Pancreas (tissue), 10 donors: ENCODE data around the gene GLS. TPM values are rescaled to one million over a fixed set of nuclear protein-coding genes. Genes with fewer than 3 reads are reported as not detected.

Source experiments
- ATAC-seq, 4 donors: fragments of 200-7000 bp; cut with Tn5 transposase; one replicate each; pipeline versions ENCODE4 v1.8.0 to v1.9.1; 2020; ENCODE audit warnings: mild to moderate bottlenecking in 4 of 4, moderate library complexity in 4 of 4
- DNase-seq, 6 donors: peaks; one replicate each; pipeline ENCODE4 v3.0.0-alpha.2; 2020
- FAIRE-seq: peaks from 2 replicates; lab custom pipeline; 2012; peaks lifted over from hg19 to GRCh38; lab: Jason Lieb, UNC
- H3K27ac ChIP-seq, 4 donors: fragments of 200-600 bp; sonication (generic); 1 replicate in 3 of 4; 2 replicates in 1 of 4; pipeline versions ENCODE4 v1.5.0 to v1.8.0; 2020
- H3K27me3 ChIP-seq, 4 donors: fragments of 200-600 bp; one replicate each; pipeline ENCODE4 v1.8.0; 2021
- H3K36me3 ChIP-seq, 3 donors: fragments of 200-600 bp; sonication (generic) in 1 of 3; one replicate each; pipeline versions ENCODE4 v1.5.0 to v1.8.0; 2020 to 2021
- H3K4me1 ChIP-seq, 3 donors: fragments of 200-600 bp; one replicate each; pipeline ENCODE4 v1.8.0; 2021
- H3K4me3 ChIP-seq, 4 donors: fragments of 200-600 bp; sonication (generic) in 2 of 4; one replicate each; pipeline versions ENCODE4 v1.5.0 to v1.8.0; 2020 to 2021
- H3K9me3 ChIP-seq, 4 donors: fragments of 200-600 bp; one replicate each; pipeline ENCODE4 v1.8.0; 2021
- CTCF ChIP-seq, 4 donors: fragments of 200-600 bp; sonication (generic) in 3 of 4; IDR thresholded peaks; one replicate each; pipeline versions ENCODE4 v1.5.0 to v1.8.0; 2021; ENCODE audit warnings: antibody characterized with exemption in 4 of 4
- WGBS, 2 donors: extraction: QIAGEN DNeasy Blood & Tissue Kit; methylation state at CpG; one replicate each; pipeline ENCODE4 v1.1.7; 2013; 5-methylcytosine and 5-hydroxymethylcytosine counted together
- intact Hi-C, 3 donors: fragments of 100-400 bp; cut with DNase I; formaldehyde crosslinking; loops; one replicate each; pipeline versions ENCODE4 v1.11.1 to v1.14.2; 2022
- polyA plus RNA-seq, 2 donors: library from polyadenylated mRNA; stranded (reverse); fragments of 200-250 nt; gene quantifications; one replicate each; pipeline ENCODE4 v1.2.3, GENCODE V29; 2013
- total RNA-seq, 6 donors: library from RNA; stranded (reverse); fragmentation: NEBNext Ultra II Directional in 4 of 6; extraction: Animal tissue kit (Norgen Biotek cat#: 25700) in 4 of 6; gene quantifications; one replicate each; pipeline versions ENCODE4 v1.2.1 to v1.2.4, GENCODE V29; 2021 to 2023
- donor health status: healthy with polysubstance abuse.
- donor health status: DM: no; HTN: no; CAD: no; lungs with moderate emphysema.
- donor health status: DM: no; HTN: no; CAD: no.
- donor health status: control.
- donor health status: control.
- donor health status: Bipolar disorder and iron deficiency.
- donor health status: DM: yes; HTN: yes; CAD: no.
- donor health status: DM: no; HTN: no; CAD: no.
- donor health status: DM: no; HTN: no; CAD: no.
- donor health status: DM: yes; HTN: yes; CAD: no.

GLS gene
- total and polyA plus RNA-seq, 8 donors = 20.5 to 84.4 (median 51.6) TPM

DNA sequence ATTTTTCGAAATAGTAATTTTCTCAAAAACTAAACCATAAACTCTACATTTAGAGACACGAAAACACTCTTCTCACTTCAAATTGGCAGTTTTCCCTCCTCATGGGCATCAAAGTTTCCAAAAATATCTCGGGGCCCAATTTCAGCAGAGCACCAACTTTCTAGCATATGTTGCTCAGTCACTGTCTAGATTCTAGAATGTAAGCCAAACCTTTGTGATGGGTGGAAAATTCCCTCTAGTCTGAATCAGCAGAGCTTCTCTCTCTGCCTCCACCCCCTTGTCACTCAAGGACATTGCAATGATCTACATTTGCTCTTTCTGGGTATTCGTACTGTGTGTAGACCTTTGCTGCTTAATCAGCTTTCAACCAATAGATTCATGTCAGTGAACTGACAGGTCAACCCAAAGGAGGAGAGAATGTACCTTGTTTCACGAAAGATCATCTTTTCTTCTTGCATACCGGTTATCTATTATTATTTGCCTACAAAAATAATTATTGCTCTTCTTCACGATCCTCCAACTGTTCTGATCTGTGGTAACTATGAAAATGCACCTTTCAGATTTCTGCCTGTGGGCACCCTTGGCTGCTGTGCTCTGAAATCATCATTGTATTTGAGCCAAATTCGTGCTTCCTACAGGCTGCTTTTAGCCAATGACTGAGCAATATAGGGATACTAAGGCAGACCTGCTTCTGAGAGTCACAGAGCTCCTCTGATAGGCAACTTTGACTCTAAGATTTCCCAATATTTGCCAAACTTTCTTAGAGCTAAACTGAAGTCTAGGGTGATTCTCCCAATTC lies 38.7 kb upstream of the GLS start:
- ATAC-seq = no peak
- peaks cover 0 to 4% (median 4%) of the 10 kb centered on the region in 3 donors for H3K4me1 ChIP-seq
- 85 to 89% methylated on average over 8 of the region's 8 CpGs for WGBS, 2 donors
- no peak for FAIRE-seq
- intact Hi-C loops = no loop called here
- no peak for TF ChIP-seq CTCF (IDR thresholded peaks at IDR 0.05)
- no peak overlapping the region for H3K4me3 ChIP-seq
- no peaks in the 10 kb centered on the region for H3K36me3 ChIP-seq
- no peak for DNase-seq
- no peak overlapping the region for H3K27ac ChIP-seq
- no peaks in the 10 kb centered on the region for H3K9me3 ChIP-seq
- no peaks in the 10 kb centered on the region for H3K27me3 ChIP-seq

- Histone ChIP-seq H3K4me3 (no peak overlapping the region), H3K9me3 (no peaks in the 10 kb centered on the region), H3K36me3 (no peaks in the 10 kb centered on the region), H3K27ac (no peak overlapping the region), H3K27me3 (no peaks in the 10 kb centered on the region), H3K4me1 (peaks cover 5 to 12% (median 9%) of the 10 kb centered on the region in 3 donors)
- WGBS, 2 donors = 82 to 89% methylated on average over 1 of the region's 1 CpG
- DNase-seq = no peak
- FAIRE-seq = no peak
- ATAC-seq = no peak
- intact Hi-C loops = no loop called here
- TF ChIP-seq CTCF (IDR thresholded peaks at IDR 0.05) = no peak
Observed at GRCh38 chr2:190842606-190843104, 38.0 kb upstream of the GLS start.

DNA sequence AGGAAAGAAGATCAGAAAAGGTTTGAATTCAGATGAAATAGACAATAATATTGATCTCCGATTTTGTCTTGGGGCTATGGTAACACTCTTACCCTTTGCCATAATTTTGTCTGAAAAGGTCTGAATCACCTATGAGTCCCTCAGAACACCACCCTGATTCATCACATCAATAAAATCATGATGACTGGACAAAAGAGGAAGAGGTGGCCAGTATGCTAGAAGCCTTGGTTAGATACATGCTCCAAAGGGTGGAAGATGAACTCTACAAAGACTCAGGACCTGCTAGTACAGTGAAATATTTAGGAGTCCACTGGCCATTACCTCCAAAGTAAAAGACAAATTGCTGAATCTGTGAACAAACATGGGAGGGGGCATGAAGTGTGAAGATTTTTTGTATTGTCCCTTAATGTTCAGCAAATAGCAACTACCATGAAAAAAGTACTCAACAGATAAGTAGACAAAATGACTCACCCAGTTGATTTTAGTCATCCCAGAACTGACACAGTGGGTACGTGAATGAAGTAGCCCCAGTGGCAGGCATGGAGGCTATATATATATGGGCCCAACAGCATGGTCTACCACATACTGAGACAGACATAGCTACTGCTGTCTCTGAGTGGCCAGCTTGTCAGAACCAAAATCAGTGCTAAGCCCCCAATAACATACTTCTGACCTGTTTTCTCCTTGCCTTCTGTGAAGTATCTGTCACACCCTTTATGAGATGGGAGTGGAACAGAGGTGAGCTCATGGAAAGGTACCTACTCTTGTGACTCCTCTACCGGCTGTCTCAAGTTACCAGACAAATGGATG lies 36.5 kb upstream of the GLS start:
- H3K27ac ChIP-seq = no peak overlapping the region
- no peak for DNase-seq
- FAIRE-seq = no peak
- ATAC-seq = no peak
- no peak for TF ChIP-seq CTCF (IDR thresholded peaks at IDR 0.05)
- intact Hi-C loops = no loop called here
- WGBS, 2 donors = 94% methylated on average over 3 of the region's 3 CpGs
- no peaks in the 10 kb centered on the region for H3K36me3 ChIP-seq
- H3K27me3 ChIP-seq = no peaks in the 10 kb centered on the region
- H3K4me1 ChIP-seq = peaks cover 6 to 15% (median 13%) of the 10 kb centered on the region in 3 donors
- no peaks in the 10 kb centered on the region for H3K9me3 ChIP-seq
- H3K4me3 ChIP-seq = no peak overlapping the region

- no peak overlapping the region for H3K27ac ChIP-seq
- intact Hi-C loops = no loop called here
- WGBS, 2 donors = 85 to 91% methylated on average over 4 of the region's 4 CpGs
- FAIRE-seq (no peak), ATAC-seq (no peak), DNase-seq (no peak)
- H3K27me3 ChIP-seq = no peaks in the 10 kb centered on the region
- no peaks in the 10 kb centered on the region for H3K36me3 ChIP-seq
- TF ChIP-seq CTCF (IDR thresholded peaks at IDR 0.05) = no peak
- no peak overlapping the region for H3K4me3 ChIP-seq
- H3K9me3 ChIP-seq = no peaks in the 10 kb centered on the region
- H3K4me1 ChIP-seq = peaks cover 6 to 15% (median 13%) of the 10 kb centered on the region in 3 donors
Observed at GRCh38 chr2:190844700-190845401, 35.8 kb upstream of the GLS start.
